MM.1S (cell line): ENCODE measurements around the gene MINAR2.

ENCODE experiments used
- DNase-seq: peaks from one replicate; pipeline ENCODE4 v3.0.0-alpha.2; 2015
- H2AFZ ChIP-seq: fragments of 300-600 bp; sonication (generic); 2 replicates; pipeline ENCODE4 v1.6.0; 2016; ENCODE audit warnings: antibody characterized with exemption, low read length
- H3F3A ChIP-seq: fragments of 300-600 bp; sonication (generic); 2 replicates; pipeline ENCODE4 v1.6.1; 2016; ENCODE audit warnings: mild to moderate bottlenecking, antibody characterized with exemption, low read length, moderate library complexity, mixed read lengths; ENCODE audit not compliant: insufficient read depth
- H3K27ac ChIP-seq: fragments of 300-600 bp; sonication (generic); 2 replicates; pipeline ENCODE4 v1.5.1; 2016; ENCODE audit warnings: mild to moderate bottlenecking, low read length
- H3K27me3 ChIP-seq: fragments of 300-600 bp; sonication (generic); replicated peaks from 2 replicates; pipeline ENCODE4 v1.6.0; 2016; ENCODE audit warnings: low read length; ENCODE audit not compliant: insufficient read depth
- H3K36me3 ChIP-seq: fragments of 300-600 bp; sonication (generic); replicated peaks from 2 replicates; pipeline ENCODE4 v1.6.1; 2016; ENCODE audit warnings: mild to moderate bottlenecking, low read length, mixed read lengths; ENCODE audit not compliant: insufficient read depth
- H3K4me1 ChIP-seq: fragments of 300-600 bp; sonication (generic); 2 replicates; pipeline ENCODE4 v1.6.1; 2016; ENCODE audit warnings: low read length, mixed read lengths
- H3K4me2 ChIP-seq: fragments of 300-600 bp; sonication (generic); 2 replicates; pipeline ENCODE4 v1.6.0; 2016; ENCODE audit warnings: low read depth, low read length
- H3K4me3 ChIP-seq: fragments of 300-600 bp; sonication (generic); 2 replicates; pipeline ENCODE4 v1.5.1; 2016; ENCODE audit warnings: low read length, mixed read lengths
- H3K79me2 ChIP-seq: fragments of 300-600 bp; sonication (generic); 2 replicates; pipeline ENCODE4 v1.6.1; 2016; ENCODE audit warnings: mixed run types, low read length, mixed read lengths
- H3K9ac ChIP-seq: fragments of 300-600 bp; sonication (generic); 2 replicates; pipeline ENCODE4 v1.6.1; 2016; ENCODE audit warnings: low read length, mixed read lengths
- H3K9me2 ChIP-seq: fragments of 300-600 bp; sonication (generic); replicated peaks from 2 replicates; pipeline ENCODE4 v1.6.1; 2016; ENCODE audit warnings: mild to moderate bottlenecking, low read length, mixed read lengths; ENCODE audit not compliant: insufficient read depth
- H3K9me3 ChIP-seq: fragments of 300-600 bp; sonication (generic); replicated peaks from 2 replicates; pipeline ENCODE4 v1.6.1; 2016; ENCODE audit warnings: mild to moderate bottlenecking, low read length, mixed read lengths; ENCODE audit not compliant: insufficient read depth
- H4K20me1 ChIP-seq: fragments of 300-600 bp; sonication (generic); 2 replicates; pipeline ENCODE4 v1.6.1; 2016; ENCODE audit warnings: mild to moderate bottlenecking, low read length, moderate library complexity, mixed read lengths; ENCODE audit not compliant: insufficient read depth
- EZH2 ChIP-seq: fragments of 300-600 bp; sonication (generic); optimal IDR thresholded peaks from 2 replicates; pipeline ENCODE3; 2017; ENCODE audit warnings: low read depth, mild to moderate bottlenecking, antibody characterized with exemption, low read length, mixed read lengths
- EZH2phosphoT487 ChIP-seq: fragments of 300-600 bp; sonication (generic); IDR thresholded peaks from 2 replicates; pipeline ENCODE4 v1.6.1; 2018; ENCODE audit warnings: antibody characterized with exemption, low read length
- TF ChIP-seq, protein P1 (sequence below): fragments of 300-600 bp; sonication (generic); IDR thresholded peaks from 2 replicates; pipeline ENCODE4 v1.5.1; 2016; ENCODE audit warnings: antibody characterized with exemption, low read length, mixed read lengths

MINAR2 gene

DNA sequence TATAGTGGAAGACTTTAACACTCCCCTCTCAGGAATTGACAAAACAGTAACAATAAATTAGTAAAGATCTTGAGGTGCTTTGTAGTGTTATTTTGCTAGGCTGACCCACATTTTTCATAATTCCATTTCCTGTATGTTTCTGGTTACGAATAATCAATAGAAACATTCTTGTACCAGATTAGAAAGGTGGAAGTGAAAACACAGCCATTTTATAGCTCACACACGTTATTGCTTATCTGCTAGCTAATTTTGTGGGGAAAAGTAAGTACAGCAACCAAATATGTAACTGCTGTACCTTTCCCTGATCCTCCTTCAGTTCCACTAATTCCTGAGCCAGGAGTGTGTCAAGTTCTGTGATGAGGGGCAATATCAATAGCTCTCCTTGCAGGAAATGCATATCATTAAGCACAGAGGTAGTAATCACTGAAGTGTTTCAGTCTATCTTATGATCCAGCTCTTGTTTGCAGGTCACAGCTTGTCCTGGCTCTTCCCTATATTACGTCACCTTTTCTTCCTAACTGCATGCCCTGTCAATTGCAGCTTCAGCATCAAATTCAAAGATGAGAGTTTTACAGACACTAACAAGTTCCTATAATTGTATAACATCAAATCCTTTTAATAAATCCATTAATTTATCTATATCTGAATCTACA, 59.4 kb downstream of the MINAR2 start:
- TF ChIP-seq, protein P1, sequence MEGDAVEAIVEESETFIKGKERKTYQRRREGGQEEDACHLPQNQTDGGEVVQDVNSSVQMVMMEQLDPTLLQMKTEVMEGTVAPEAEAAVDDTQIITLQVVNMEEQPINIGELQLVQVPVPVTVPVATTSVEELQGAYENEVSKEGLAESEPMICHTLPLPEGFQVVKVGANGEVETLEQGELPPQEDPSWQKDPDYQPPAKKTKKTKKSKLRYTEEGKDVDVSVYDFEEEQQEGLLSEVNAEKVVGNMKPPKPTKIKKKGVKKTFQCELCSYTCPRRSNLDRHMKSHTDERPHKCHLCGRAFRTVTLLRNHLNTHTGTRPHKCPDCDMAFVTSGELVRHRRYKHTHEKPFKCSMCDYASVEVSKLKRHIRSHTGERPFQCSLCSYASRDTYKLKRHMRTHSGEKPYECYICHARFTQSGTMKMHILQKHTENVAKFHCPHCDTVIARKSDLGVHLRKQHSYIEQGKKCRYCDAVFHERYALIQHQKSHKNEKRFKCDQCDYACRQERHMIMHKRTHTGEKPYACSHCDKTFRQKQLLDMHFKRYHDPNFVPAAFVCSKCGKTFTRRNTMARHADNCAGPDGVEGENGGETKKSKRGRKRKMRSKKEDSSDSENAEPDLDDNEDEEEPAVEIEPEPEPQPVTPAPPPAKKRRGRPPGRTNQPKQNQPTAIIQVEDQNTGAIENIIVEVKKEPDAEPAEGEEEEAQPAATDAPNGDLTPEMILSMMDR = no peak
- TF ChIP-seq EZH2 (no peak), EZH2phosphoT487 (no peak)
- no peak for DNase-seq
- no peaks in the 10 kb centered on the region for H4K20me1 ChIP-seq
- H3K79me2 ChIP-seq = no peaks in the 10 kb centered on the region
- H3K9me3 ChIP-seq = no peaks in the 10 kb centered on the region
- no peak overlapping the region for H3K4me3 ChIP-seq
- no peak overlapping the region for H3K9ac ChIP-seq
- H3F3A ChIP-seq = no peaks in the 10 kb centered on the region
- no peak overlapping the region for H2AFZ ChIP-seq
- H3K36me3 ChIP-seq = no peaks in the 10 kb centered on the region
- H3K9me2 ChIP-seq = no peaks in the 10 kb centered on the region
- no peak overlapping the region for H3K27ac ChIP-seq
- no peaks in the 10 kb centered on the region for H3K4me1 ChIP-seq
- no peaks in the 10 kb centered on the region for H3K27me3 ChIP-seq
- no peak overlapping the region for H3K4me2 ChIP-seq
